H1 (cell line): ENCODE results near the gene VAV2. TPM values are rescaled to one million over a fixed set of nuclear protein-coding genes. Genes with fewer than 3 reads are reported as not detected.

Experiments used
- CEBPB ChIP-seq: IDR thresholded peaks from 2 replicates; pipeline ENCODE4 v1.6.1; 2012; ENCODE audit warnings: low read depth, low read length
- CHD2 ChIP-seq: IDR thresholded peaks from 2 replicates; pipeline ENCODE4 v1.6.1; 2012; ENCODE audit warnings: low read length, improper control_type of control experiment
- polyA plus RNA-seq, 7 experiments: library from polyadenylated mRNA; depleted of rRNA in 3 of 7; stranded (reverse) in 5 of 7; unstranded in 2 of 7; fragments of >200 nt in 5 of 7; fragments of 200-250 nt in 2 of 7; gene quantifications; 1 replicate in 5 of 7; 2 replicates in 1 of 7; 4 replicates in 1 of 7; pipeline versions ENCODE4 v1.2.1 to v1.2.3, GENCODE V29; 2011 to 2013; ENCODE audit warnings: missing spikeins in 2 of 7, mixed read lengths in 2 of 7
- total RNA-seq: library from RNA; stranded (reverse); fragmentation: NEBNext Ultra II Directional; extraction: Animal tissue kit (Norgen Biotek cat#: 25700); gene quantifications from 2 replicates; pipeline ENCODE4 v1.2.1, GENCODE V29; 2021
- TF ChIP-seq, protein P1 (sequence below): fragments of 300-600 bp; sonication (generic); IDR thresholded peaks from 2 replicates; pipeline ENCODE4 v1.7.1; 2012; ENCODE audit warnings: low read length, moderate library complexity, mild to moderate bottlenecking, inconsistent platforms; ENCODE audit not compliant: insufficient replicate concordance

Gene VAV2
- total and polyA plus RNA-seq, 2 of the 8 experiments (the other 6 are each of a cell fraction or from before 2014, with no cell fraction given): 13.6 to 37.6 TPM

- TF ChIP-seq, protein P1, sequence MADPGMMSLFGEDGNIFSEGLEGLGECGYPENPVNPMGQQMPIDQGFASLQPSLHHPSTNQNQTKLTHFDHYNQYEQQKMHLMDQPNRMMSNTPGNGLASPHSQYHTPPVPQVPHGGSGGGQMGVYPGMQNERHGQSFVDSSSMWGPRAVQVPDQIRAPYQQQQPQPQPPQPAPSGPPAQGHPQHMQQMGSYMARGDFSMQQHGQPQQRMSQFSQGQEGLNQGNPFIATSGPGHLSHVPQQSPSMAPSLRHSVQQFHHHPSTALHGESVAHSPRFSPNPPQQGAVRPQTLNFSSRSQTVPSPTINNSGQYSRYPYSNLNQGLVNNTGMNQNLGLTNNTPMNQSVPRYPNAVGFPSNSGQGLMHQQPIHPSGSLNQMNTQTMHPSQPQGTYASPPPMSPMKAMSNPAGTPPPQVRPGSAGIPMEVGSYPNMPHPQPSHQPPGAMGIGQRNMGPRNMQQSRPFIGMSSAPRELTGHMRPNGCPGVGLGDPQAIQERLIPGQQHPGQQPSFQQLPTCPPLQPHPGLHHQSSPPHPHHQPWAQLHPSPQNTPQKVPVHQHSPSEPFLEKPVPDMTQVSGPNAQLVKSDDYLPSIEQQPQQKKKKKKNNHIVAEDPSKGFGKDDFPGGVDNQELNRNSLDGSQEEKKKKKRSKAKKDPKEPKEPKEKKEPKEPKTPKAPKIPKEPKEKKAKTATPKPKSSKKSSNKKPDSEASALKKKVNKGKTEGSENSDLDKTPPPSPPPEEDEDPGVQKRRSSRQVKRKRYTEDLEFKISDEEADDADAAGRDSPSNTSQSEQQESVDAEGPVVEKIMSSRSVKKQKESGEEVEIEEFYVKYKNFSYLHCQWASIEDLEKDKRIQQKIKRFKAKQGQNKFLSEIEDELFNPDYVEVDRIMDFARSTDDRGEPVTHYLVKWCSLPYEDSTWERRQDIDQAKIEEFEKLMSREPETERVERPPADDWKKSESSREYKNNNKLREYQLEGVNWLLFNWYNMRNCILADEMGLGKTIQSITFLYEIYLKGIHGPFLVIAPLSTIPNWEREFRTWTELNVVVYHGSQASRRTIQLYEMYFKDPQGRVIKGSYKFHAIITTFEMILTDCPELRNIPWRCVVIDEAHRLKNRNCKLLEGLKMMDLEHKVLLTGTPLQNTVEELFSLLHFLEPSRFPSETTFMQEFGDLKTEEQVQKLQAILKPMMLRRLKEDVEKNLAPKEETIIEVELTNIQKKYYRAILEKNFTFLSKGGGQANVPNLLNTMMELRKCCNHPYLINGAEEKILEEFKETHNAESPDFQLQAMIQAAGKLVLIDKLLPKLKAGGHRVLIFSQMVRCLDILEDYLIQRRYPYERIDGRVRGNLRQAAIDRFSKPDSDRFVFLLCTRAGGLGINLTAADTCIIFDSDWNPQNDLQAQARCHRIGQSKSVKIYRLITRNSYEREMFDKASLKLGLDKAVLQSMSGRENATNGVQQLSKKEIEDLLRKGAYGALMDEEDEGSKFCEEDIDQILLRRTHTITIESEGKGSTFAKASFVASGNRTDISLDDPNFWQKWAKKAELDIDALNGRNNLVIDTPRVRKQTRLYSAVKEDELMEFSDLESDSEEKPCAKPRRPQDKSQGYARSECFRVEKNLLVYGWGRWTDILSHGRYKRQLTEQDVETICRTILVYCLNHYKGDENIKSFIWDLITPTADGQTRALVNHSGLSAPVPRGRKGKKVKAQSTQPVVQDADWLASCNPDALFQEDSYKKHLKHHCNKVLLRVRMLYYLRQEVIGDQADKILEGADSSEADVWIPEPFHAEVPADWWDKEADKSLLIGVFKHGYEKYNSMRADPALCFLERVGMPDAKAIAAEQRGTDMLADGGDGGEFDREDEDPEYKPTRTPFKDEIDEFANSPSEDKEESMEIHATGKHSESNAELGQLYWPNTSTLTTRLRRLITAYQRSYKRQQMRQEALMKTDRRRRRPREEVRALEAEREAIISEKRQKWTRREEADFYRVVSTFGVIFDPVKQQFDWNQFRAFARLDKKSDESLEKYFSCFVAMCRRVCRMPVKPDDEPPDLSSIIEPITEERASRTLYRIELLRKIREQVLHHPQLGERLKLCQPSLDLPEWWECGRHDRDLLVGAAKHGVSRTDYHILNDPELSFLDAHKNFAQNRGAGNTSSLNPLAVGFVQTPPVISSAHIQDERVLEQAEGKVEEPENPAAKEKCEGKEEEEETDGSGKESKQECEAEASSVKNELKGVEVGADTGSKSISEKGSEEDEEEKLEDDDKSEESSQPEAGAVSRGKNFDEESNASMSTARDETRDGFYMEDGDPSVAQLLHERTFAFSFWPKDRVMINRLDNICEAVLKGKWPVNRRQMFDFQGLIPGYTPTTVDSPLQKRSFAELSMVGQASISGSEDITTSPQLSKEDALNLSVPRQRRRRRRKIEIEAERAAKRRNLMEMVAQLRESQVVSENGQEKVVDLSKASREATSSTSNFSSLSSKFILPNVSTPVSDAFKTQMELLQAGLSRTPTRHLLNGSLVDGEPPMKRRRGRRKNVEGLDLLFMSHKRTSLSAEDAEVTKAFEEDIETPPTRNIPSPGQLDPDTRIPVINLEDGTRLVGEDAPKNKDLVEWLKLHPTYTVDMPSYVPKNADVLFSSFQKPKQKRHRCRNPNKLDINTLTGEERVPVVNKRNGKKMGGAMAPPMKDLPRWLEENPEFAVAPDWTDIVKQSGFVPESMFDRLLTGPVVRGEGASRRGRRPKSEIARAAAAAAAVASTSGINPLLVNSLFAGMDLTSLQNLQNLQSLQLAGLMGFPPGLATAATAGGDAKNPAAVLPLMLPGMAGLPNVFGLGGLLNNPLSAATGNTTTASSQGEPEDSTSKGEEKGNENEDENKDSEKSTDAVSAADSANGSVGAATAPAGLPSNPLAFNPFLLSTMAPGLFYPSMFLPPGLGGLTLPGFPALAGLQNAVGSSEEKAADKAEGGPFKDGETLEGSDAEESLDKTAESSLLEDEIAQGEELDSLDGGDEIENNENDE: no peak
- TF ChIP-seq CHD2 (no peak), CEBPB (no peak)
- TF ChIP-seq, all 59 proteins: peak for 0
Measured at GRCh38 chr9:133986774-133987445, 5.2 kb downstream of the VAV2 start (continued).
